ENCODE data around the gene TCF4.

- TF ChIP-seq, protein P1, sequence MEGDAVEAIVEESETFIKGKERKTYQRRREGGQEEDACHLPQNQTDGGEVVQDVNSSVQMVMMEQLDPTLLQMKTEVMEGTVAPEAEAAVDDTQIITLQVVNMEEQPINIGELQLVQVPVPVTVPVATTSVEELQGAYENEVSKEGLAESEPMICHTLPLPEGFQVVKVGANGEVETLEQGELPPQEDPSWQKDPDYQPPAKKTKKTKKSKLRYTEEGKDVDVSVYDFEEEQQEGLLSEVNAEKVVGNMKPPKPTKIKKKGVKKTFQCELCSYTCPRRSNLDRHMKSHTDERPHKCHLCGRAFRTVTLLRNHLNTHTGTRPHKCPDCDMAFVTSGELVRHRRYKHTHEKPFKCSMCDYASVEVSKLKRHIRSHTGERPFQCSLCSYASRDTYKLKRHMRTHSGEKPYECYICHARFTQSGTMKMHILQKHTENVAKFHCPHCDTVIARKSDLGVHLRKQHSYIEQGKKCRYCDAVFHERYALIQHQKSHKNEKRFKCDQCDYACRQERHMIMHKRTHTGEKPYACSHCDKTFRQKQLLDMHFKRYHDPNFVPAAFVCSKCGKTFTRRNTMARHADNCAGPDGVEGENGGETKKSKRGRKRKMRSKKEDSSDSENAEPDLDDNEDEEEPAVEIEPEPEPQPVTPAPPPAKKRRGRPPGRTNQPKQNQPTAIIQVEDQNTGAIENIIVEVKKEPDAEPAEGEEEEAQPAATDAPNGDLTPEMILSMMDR (IDR thresholded peaks at IDR 0.05 in 8 of 11, conservative IDR thresholded peaks at IDR 0.05 in 3 of 11), result no peak
- no peak for TF ChIP-seq POLR2A (IDR thresholded peaks at IDR 0.05)
- no peak for TF ChIP-seq POLR2AphosphoS5 (IDR thresholded peaks at IDR 0.05)
Measured at GRCh38 chr18:55582325-55582724, 5.7 kb downstream of the TCF4 start.

Data from spleen (tissue), 7 donors.